T-cell (primary cell): ENCODE results near the gene SMURF2. TPM values are rescaled to one million over a fixed set of nuclear protein-coding genes. Genes with fewer than 3 reads are reported as not detected.
A peak's percentile ranks its signal among the peaks of the same experiment; 100 is the strongest.

Source experiments
- ATAC-seq, 4 experiments: fragments of 200-7000 bp in 3 of 4; fragments of 150-1000 bp in 1 of 4; cut with Tn5 transposase; replicated peaks in 1 of 4; 1 replicate in 3 of 4; 2 replicates in 1 of 4; pipeline ENCODE4 v1.10.0; 2021; ENCODE audit warnings: moderate library complexity in 3 of 4, mild to moderate bottlenecking in 2 of 4, moderate number of reproducible peaks in 1 of 4
- CTCF ChIA-PET, 2 donors: fragments of 300-600 bp; sonication (Branson Sonifier 250); formaldehyde crosslinking; loops; one replicate each; lab custom pipeline; 2022; ENCODE audit warnings: antibody characterized with exemption in 2 of 2; lab: Charles Lee
- POLR2A ChIA-PET, 2 donors: fragments of 300-600 bp; sonication (Branson Sonifier 250); formaldehyde crosslinking; loops; one replicate each; lab custom pipeline; 2022; ENCODE audit warnings: antibody characterized with exemption in 2 of 2; lab: Charles Lee
- DNase-seq, 35 experiments: peaks; one replicate each; pipeline versions ENCODE4 v3.0.0 to v3.0.0-alpha.2; 2013 to 2023
- H3K27ac ChIP-seq: one replicate; pipeline ENCODE4 v1.5.1; 2013; ENCODE audit warnings: low read length
- H3K27me3 ChIP-seq, 2 experiments: replicated peaks in 1 of 2; 1 replicate in 1 of 2; 2 replicates in 1 of 2; pipeline versions ENCODE4 v1.6.1 to v1.7.0; 2013; ENCODE audit warnings: low read length in 1 of 2, mixed read lengths in 1 of 2; ENCODE audit not compliant: control insufficient read depth in 2 of 2, insufficient read depth in 2 of 2; ENCODE audit errors: extremely low read depth in 1 of 2
- H3K36me3 ChIP-seq, 2 donors: 1 replicate in 1 of 2; 2 replicates in 1 of 2; pipeline versions ENCODE4 v1.6.1 to v1.7.0; 2013; ENCODE audit warnings: low read length in 1 of 2; ENCODE audit not compliant: control insufficient read depth in 2 of 2, insufficient read depth in 1 of 2; ENCODE audit errors: extremely low read depth in 1 of 2
- H3K4me1 ChIP-seq, 2 experiments: 1 replicate in 1 of 2; 2 replicates in 1 of 2; pipeline versions ENCODE4 v1.6.1 to v1.7.0; 2013; ENCODE audit warnings: low read length in 2 of 2, mixed read lengths in 1 of 2; ENCODE audit not compliant: insufficient read depth in 2 of 2, control insufficient read depth in 1 of 2; ENCODE audit errors: extremely low read depth in 1 of 2
- H3K4me3 ChIP-seq, 2 donors: 1 replicate in 1 of 2; 2 replicates in 1 of 2; pipeline versions ENCODE4 v1.5.1 to v1.7.0; 2013; ENCODE audit warnings: mild to moderate bottlenecking in 2 of 2, low read length in 1 of 2, moderate library complexity in 1 of 2; ENCODE audit not compliant: control insufficient read depth in 1 of 2; ENCODE audit errors: extremely low read depth in 1 of 2
- H3K9me3 ChIP-seq: 2 replicates; pipeline ENCODE4 v1.7.0; 2013
- H3K27ac Mint-ChIP-seq, 2 donors: one replicate each; pipeline ENCODE4 v1.8.0; 2020 to 2021; ENCODE audit warnings: mild to moderate bottlenecking in 2 of 2, mixed read lengths in 2 of 2
- H3K27me3 Mint-ChIP-seq, 2 donors: one replicate each; pipeline ENCODE4 v1.8.0; 2021 to 2022; ENCODE audit warnings: mixed read lengths in 2 of 2
- H3K36me3 Mint-ChIP-seq: one replicate; pipeline ENCODE4 v1.8.0; 2021; ENCODE audit warnings: mixed read lengths
- H3K4me1 Mint-ChIP-seq, 3 donors: one replicate each; pipeline ENCODE4 v1.8.0; 2020 to 2022; ENCODE audit warnings: mixed read lengths in 3 of 3, mild to moderate bottlenecking in 1 of 3
- H3K4me3 Mint-ChIP-seq, 3 donors: one replicate each; pipeline ENCODE4 v1.8.0; 2020 to 2022; ENCODE audit warnings: mild to moderate bottlenecking in 3 of 3, mixed read lengths in 3 of 3, moderate library complexity in 3 of 3
- H3K9me3 Mint-ChIP-seq, 3 donors: one replicate each; pipeline ENCODE4 v1.8.0; 2020 to 2022; ENCODE audit warnings: mixed read lengths in 3 of 3
- WGBS: methylation state at CpG from one replicate; pipeline ENCODE4 v1.1.5; 2013; ENCODE audit warnings: missing lambda C conversion rate; ENCODE audit not compliant: insufficient coverage; 5-methylcytosine and 5-hydroxymethylcytosine counted together
- total RNA-seq, 35 experiments: library from RNA in 6 of 35; stranded (reverse) in 6 of 35; fragments of 120-200 nt in 1 of 35; gene quantifications; one replicate each; pipeline versions ENCODE4 v1.2.1 to v1.2.4 and lab custom pipeline; 2013 to 2026

SMURF2 gene
- total RNA-seq (10 to 100 TPM; 27.4 to 36.6 (median 34.8) TPM), total RNA-seq (lab: John Stamatoyannopoulos, UW) (31.5 to 193 (median 67.8) reads per million in 29 experiments)
- total RNA-seq (2013): 30.8 TPM

DNA sequence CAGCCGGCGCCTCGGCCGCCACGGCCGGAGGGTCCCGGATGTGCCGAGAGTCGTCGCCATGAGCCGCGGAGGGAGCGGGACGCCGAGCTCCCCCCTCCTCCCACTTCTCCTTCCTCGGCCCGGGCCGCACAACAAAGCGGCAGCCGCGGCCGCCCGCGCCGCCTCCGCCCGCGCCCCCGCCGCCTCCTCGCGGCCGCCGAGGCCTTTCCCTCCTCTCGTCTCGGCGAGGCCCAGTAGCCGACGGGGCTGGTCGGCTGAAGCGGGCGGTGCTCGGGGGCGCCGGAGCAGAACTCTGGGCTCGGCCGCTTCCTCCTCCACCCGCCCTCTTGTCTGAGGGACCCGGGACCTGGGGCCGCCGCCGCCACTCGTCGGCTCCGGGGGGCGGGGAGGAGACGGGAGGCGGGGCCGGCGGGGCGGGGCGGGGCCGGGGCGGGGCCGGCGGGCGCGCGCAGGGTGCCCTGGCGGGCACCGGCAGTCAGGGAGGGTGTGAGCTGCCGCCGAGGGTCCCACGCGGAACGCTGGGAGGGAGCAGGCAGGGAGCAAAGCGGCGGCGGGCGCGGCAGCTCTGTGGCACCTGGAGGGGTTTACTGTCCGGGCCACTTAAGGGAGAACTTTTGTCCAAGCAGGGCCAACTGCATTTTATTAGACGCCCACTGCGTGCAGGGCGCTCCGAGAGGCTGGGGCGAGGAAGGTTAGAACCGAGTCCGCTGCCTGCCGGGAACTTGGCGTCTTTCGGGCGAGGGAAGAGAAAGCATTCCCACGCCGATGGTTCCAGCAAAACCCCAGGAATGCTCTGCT is at the start of gene SMURF2:
SMURF2 (minus strand) TSS at position 332 of the 798 bp plus-strand sequence. CDS start 427 bp downstream, outside the sequence.
- Mint-ChIP-seq H3K4me1 (peaks cover 35 to 39% (median 38%) of the 10 kb centered on the region in 3 donors), H3K27me3 (no peaks in the 10 kb centered on the region), H3K9me3 (no peaks in the 10 kb centered on the region), H3K4me3 (peak within 1 kb of the TSS; percentile 97 to 98 (median 97)), H3K36me3 (no peaks in the 10 kb centered on the region), H3K27ac (peak within 1 kb of the TSS; percentile 92 to 94)
- Histone ChIP-seq H3K4me1 (peaks cover 13 to 19% of the 10 kb centered on the region in 2 experiments), H3K4me3 (peak within 1 kb of the TSS; percentile 65 to 73), H3K36me3 (no peaks in the 10 kb centered on the region), H3K9me3 (no peaks in the 10 kb centered on the region), H3K27me3 (no peaks in the 10 kb centered on the region), H3K27ac (peak within 1 kb of the TSS; percentile 51)
- ATAC-seq (peak; percentile 86 to 93 (median 88)), DNase-seq (peak; percentile 63 to 86 (median 76))
- under 1% methylated on average over 87 of the region's 95 CpGs for WGBS
- CTCF ChIA-PET: interaction anchor here in 1 of 2 donors (1.0 kb wide), 1 partner anchor 13 kb away, joined by 3 read pairs; no protein-coding TSS in a partner anchor
- POLR2A ChIA-PET: interaction anchor here in 1 of 2 donors (0.6 to 0.7 kb wide), 2 partner anchors 11 to 541 kb away, joined by 3 read pairs; no protein-coding TSS in a partner anchor

DNA sequence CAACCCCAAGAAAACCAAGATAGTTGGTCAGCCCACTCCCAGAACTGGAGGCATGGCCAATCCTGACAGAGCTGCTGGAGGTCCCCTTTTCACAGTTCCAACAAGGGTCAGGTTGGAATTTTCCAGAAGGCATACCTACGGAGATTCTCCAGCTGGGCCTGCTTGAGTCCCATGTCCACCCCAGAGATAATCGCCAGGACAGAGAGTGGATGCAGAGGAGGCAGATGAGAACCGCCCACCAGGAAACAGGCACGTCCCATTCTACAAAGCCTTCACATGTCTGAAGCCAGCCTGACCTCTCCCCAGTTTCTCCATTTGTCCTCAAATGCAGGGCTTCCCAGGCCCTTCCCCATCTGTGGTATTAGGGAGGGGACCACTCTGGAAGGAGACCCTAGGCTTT is 47.4 kb upstream of the SMURF2 start:
- no CpG with 5 or more reads among the region's 4 CpGs for WGBS
- ATAC-seq (no peak), DNase-seq (no peak)
- ChIA-PET CTCF (no interaction called here), POLR2A (no interaction called here)
- Mint-ChIP-seq H3K4me3 (peak overlapping the region; percentile 26 to 65 (median 40)), H3K27me3 (no peaks in the 10 kb centered on the region), H3K9me3 (no peaks in the 10 kb centered on the region), H3K36me3 (no peaks in the 10 kb centered on the region), H3K27ac (peak overlapping the region; percentile 94 to 95), H3K4me1 (peaks cover 67 to 80% (median 72%) of the 10 kb centered on the region in 3 donors)
- Histone ChIP-seq H3K4me1 (peaks cover 43 to 75% of the 10 kb centered on the region in 2 experiments), H3K4me3 (no peak overlapping the region), H3K36me3 (no peaks in the 10 kb centered on the region), H3K9me3 (no peaks in the 10 kb centered on the region), H3K27ac (peak overlapping the region; percentile 76), H3K27me3 (no peaks in the 10 kb centered on the region)

DNA sequence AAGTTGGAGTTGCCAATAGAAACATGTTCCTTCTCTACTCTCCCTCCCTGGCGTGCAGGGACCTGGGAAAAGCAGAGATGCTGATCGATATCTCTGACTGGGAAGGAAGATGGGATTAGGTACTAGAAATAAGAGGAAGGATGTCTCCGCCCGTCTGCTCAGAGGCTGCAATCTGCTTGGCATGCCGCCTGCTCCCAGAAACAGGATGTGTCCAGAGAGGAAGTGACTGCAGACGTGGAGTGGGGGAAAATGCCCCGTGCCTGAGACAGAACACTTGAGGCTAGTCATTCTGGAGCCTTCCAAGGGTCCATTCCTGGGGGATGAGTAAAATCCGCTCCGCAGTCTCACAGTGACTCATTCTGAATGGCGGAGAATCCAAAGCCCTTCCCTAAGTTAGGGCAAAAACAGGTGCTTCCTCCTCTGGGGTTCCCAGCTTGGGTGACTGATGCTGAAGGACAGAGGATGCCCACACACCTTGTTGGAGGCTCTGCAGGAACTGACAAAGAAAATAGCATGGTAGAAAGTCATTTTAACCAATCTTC is 45.0 kb upstream of the SMURF2 start:
- no peaks in the 10 kb centered on the region for H3K36me3 ChIP-seq
- Mint-ChIP-seq H3K27ac (peak overlapping the region; percentile 43 to 55), H3K9me3 (no peaks in the 10 kb centered on the region), H3K4me1 (peaks cover 44 to 57% (median 49%) of the 10 kb centered on the region in 3 donors), H3K36me3 (no peaks in the 10 kb centered on the region), H3K4me3 (peak overlapping the region in 1 of 3 donors; percentile 11), H3K27me3 (no peaks in the 10 kb centered on the region)
- no peak for ATAC-seq
- ChIA-PET POLR2A (interaction anchor here in 1 of 2 donors (0.6 kb wide), 2 partner anchors 940 to 1590 kb away, joined by 4 to 6 read pairs; no protein-coding TSS in a partner anchor), CTCF (no interaction called here)
- H3K4me3 ChIP-seq: no peak overlapping the region
- no peak for DNase-seq
- H3K4me1 ChIP-seq: peaks cover 27 to 51% of the 10 kb centered on the region in 2 experiments
- no peak overlapping the region for H3K27ac ChIP-seq
- H3K9me3 ChIP-seq: no peaks in the 10 kb centered on the region
- no peaks in the 10 kb centered on the region for H3K27me3 ChIP-seq
- 64% methylated on average over 3 of the region's 10 CpGs for WGBS

DNA sequence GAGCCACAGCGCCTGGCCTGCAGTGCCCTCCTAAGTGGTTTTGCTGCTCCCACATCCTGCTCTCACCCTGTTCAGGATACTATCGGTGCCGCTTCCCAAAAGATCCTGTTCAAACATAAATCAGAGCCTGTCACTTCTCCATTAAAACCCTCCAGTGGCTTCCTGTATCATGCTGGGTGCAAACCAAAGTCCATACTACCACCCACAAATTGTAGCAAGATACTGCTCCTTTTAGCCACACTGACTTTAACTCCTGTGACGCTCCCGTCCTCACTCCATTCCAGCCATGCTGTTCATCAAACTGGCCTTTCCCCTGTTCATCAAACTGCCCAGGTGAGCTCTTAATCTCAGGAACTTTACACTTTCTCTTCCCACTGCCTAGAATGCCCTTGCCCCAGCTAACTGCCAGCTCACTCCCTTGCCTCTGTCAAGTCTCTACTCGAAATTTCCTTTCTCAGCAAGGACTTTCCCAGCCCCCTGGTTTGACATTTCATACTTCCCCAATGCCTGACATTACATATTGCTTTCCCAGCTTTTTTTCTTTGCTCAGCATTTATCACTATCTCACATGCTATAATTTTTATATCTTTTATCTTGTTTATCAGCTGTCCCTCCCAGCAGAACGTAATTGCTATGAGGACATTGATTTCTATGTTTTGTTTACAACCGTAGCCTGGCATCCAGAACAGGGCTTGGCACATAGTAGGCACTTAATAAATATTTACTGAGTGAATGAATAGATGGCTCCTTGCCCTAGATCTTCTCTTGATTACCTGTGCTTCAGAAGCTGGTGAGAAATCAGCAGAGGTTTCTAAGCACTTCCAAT is 44.3 kb upstream of the SMURF2 start:
- H3K36me3 ChIP-seq: no peaks in the 10 kb centered on the region
- no peaks in the 10 kb centered on the region for H3K9me3 ChIP-seq
- H3K27me3 ChIP-seq: no peaks in the 10 kb centered on the region
- ATAC-seq (no peak), DNase-seq (no peak)
- WGBS: 92% methylated on average over 6 of the region's 8 CpGs
- peaks cover 24 to 44% of the 10 kb centered on the region in 2 experiments for H3K4me1 ChIP-seq
- peaks cover 40 to 50% (median 42%) of the 10 kb centered on the region in 3 donors for H3K4me1 Mint-ChIP-seq
- H3K4me3 ChIP-seq: no peak overlapping the region
- CTCF ChIA-PET: no interaction called here
- H3K36me3 Mint-ChIP-seq: no peaks in the 10 kb centered on the region
- H3K27me3 Mint-ChIP-seq: no peaks in the 10 kb centered on the region
- H3K4me3 Mint-ChIP-seq: no peak overlapping the region
- peak overlapping the region in 1 of 2 donors; percentile 33 for H3K27ac Mint-ChIP-seq
- no peaks in the 10 kb centered on the region for H3K9me3 Mint-ChIP-seq
- POLR2A ChIA-PET: no interaction called here
- no peak overlapping the region for H3K27ac ChIP-seq

DNA sequence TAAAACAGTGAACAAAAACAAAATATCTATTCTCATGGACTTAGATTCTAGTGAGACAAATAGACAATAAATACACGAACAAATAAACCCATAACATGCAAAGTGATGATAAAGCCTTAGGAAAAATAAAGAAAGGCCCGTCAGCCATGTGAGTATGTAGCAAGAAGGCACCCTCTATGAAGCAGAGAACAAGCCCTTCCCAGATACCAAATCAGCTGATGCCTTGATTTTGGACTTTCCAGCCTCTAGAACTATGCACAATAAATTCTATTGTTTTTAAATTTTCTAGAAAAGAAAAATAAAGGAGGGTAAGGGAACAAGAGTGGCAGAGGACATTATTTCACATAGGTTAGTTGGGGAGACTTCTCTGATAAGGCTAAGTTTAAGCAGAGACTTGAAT is 40.7 kb upstream of the SMURF2 start:
- no peaks in the 10 kb centered on the region for H3K9me3 Mint-ChIP-seq
- no peaks in the 10 kb centered on the region for H3K36me3 Mint-ChIP-seq
- ATAC-seq (no peak), DNase-seq (no peak)
- no peaks in the 10 kb centered on the region for H3K27me3 ChIP-seq
- H3K27ac ChIP-seq: no peak overlapping the region
- no peaks in the 10 kb centered on the region for H3K36me3 ChIP-seq
- H3K4me3 ChIP-seq: no peak overlapping the region
- no peaks in the 10 kb centered on the region for H3K27me3 Mint-ChIP-seq
- H3K9me3 ChIP-seq: no peaks in the 10 kb centered on the region
- peaks cover 8 to 21% (median 17%) of the 10 kb centered on the region in 3 donors for H3K4me1 Mint-ChIP-seq
- no peak overlapping the region for H3K4me3 Mint-ChIP-seq
- ChIA-PET POLR2A (no interaction called here), CTCF (interaction anchor here in 1 of 2 donors (0.6 kb wide), 1 partner anchor 650 kb away, joined by 4 read pairs; no protein-coding TSS in a partner anchor)
- H3K27ac Mint-ChIP-seq: no peak overlapping the region
- H3K4me1 ChIP-seq: peaks cover 6 to 12% of the 10 kb centered on the region in 2 experiments
- WGBS: no CpG with 5 or more reads among the region's 2 CpGs

DNA sequence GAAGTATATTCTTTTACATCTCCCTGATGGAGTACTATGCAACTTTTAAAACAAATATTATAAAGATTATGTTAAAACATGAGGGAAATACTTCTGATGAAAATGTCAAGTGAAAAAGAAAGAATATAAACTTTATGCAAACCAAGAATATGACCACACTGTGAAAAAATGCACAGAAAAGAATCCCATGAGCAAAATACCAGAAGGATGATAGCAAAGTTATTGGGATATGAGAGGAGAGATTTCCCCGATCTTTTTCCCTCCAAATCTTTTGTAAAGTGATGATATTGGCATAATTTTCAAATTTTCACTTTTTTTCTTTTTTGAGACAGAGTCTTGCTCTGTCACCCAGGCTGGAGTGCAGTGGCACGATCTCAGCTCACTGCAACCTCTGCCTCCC is 36.6 kb upstream of the SMURF2 start:
- H3K9me3 Mint-ChIP-seq: no peaks in the 10 kb centered on the region
- H3K36me3 Mint-ChIP-seq: no peaks in the 10 kb centered on the region
- no peak overlapping the region for H3K27ac ChIP-seq
- DNase-seq (no peak), ATAC-seq (no peak)
- no peaks in the 10 kb centered on the region for H3K27me3 ChIP-seq
- H3K27ac Mint-ChIP-seq: no peak overlapping the region
- H3K4me3 Mint-ChIP-seq: no peak overlapping the region
- H3K4me1 Mint-ChIP-seq: peaks cover 0 to 12% (median 2%) of the 10 kb centered on the region in 3 donors
- no peaks in the 10 kb centered on the region for H3K9me3 ChIP-seq
- no peak overlapping the region for H3K4me3 ChIP-seq
- 100% methylated on average over 1 of the region's 2 CpGs for WGBS
- no peaks in the 10 kb centered on the region for H3K27me3 Mint-ChIP-seq
- no peaks in the 10 kb centered on the region for H3K36me3 ChIP-seq
- ChIA-PET POLR2A (no interaction called here), CTCF (no interaction called here)
- H3K4me1 ChIP-seq: no peaks in the 10 kb centered on the region
